CD4-positive, alpha-beta T cell treated with Interleukin-6 for 4 hours (primary cell): ENCODE results near the gene CGB3.

Experiments used
- DNase-seq: peaks from one replicate; pipeline ENCODE4 v3.0.0-alpha.2; 2020; ENCODE audit warnings: mixed read lengths

The CGB3 gene

GRCh38 chr19:48985711-48986110 is 38.4 kb downstream of the CGB3 start:
- DNase-seq: no peak

DNA sequence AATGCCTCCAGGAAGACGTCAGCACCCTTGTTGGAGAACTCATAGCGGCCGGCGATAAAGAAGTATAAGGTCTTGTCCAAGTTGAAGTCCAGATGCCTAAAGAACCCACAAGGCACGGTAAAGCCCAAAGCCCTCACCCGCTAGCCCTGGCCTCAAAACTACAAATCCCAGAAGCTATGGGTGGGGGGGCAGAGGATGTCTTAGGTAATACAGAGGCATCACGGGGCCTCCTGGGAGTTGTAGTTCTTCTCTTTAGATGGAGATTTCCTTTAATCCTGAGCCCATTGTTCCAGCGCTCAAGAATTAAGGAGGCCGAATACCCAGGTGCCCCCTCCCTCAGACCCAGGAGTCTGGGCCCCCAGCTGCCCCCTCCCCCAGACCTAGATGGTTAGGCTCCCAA is 41.9 kb downstream of the CGB3 start:
- DNase-seq: no peak

DNA sequence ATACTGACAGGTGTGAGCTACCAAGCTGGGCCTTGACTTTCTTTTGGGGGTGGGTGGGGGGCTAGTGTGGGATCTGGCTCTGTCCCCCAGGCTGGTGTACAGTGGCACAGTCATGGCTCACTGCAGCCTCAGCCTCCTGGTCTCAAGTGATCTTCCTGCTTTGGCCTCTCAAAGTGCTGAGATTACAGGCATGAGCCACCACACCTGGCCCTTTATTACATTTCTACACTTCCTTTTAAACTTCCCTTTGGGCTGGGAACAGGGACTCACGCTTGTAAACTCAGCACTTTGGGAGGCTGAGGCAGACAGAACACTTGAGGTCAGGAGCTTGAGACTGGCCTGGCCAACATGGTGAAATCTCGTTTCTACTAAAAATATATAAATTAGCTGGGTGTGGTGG is 47.1 kb downstream of the CGB3 start:
- DNase-seq: no peak

DNA sequence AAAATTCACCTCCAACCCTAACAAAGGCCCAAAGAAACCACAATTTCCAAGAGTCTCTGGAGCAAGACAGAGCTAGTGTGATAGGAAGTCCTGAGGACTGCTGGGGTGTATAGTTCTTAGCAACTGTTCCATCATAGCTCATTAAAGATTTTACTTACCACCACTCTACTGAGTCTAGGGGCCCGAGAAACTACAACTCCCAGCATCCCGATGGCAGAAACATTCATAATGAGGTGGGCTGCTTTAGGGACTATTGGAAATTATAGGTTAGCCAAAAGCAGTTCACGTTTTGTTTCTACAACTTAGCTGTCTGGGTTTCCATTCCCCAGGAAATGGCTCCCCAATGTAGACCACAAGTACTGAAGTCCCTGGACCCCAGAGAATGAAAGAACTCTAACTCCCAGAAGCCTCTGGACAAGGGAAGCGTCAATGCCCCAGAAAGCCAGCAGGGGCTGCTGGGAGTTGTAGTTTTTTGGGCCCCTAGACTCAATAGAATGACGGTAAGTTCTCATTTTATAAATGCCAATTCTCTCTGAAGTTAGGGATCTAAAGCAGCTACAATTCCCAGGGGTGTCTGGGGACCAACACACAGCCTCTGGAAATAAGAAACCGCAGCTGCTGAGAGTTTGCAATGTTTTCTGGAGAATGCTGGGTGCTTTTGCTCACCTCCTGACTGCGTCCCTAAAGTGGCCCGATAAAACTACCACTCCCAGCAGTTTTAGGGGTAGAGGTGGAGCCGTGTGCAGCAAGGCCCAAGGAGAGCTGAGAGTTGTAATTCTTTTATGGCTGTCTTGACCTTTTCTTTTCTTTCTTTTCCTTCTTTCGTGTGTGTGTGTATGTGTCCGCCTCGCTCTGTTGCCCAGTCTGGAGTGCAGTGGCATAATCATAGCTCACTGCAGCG is 47.9 kb downstream of the CGB3 start:
- DNase-seq: peak; percentile 47
